Measurements from ENCODE around the gene PLXDC2.

Gene PLXDC2

GRCh38 chr10:19862811-19863515, 46.7 kb downstream of the PLXDC2 start:
- no peak for DNase-seq

- no peak for DNase-seq
Observed at GRCh38 chr10:19865676-19866075, 49.4 kb downstream of the PLXDC2 start.

GRCh38 chr10:19869370-19869769, 53.1 kb downstream of the PLXDC2 start:
- DNase-seq = no peak

GRCh38 chr10:19872504-19873271, 56.5 kb downstream of the PLXDC2 start:
- DNase-seq = no peak

GRCh38 chr10:19874190-19874589, 58.0 kb downstream of the PLXDC2 start:
- no peak for DNase-seq

- no peak for DNase-seq
Observed at GRCh38 chr10:19874791-19875190, 58.6 kb downstream of the PLXDC2 start.

GRCh38 chr10:19876570-19876969, 60.3 kb downstream of the PLXDC2 start:
- no peak for DNase-seq

- DNase-seq = no peak
Observed at GRCh38 chr10:19877466-19878255, 61.4 kb downstream of the PLXDC2 start.

GRCh38 chr10:19882621-19883020, 66.4 kb downstream of the PLXDC2 start:
- no peak for DNase-seq

- no peak for DNase-seq
Observed at GRCh38 chr10:19888061-19888660, 71.9 kb downstream of the PLXDC2 start.

- no peak for DNase-seq
Observed at GRCh38 chr10:19889256-19889655, 73.0 kb downstream of the PLXDC2 start.

GRCh38 chr10:19891429-19891828, 75.2 kb downstream of the PLXDC2 start:
- DNase-seq = no peak

GRCh38 chr10:19892270-19892669, 76.0 kb downstream of the PLXDC2 start:
- no peak for DNase-seq

- DNase-seq = no peak
Observed at GRCh38 chr10:19892677-19893076, 76.4 kb downstream of the PLXDC2 start.

GRCh38 chr10:19895500-19895899, 79.3 kb downstream of the PLXDC2 start:
- no peak for DNase-seq

- no peak for DNase-seq
Observed at GRCh38 chr10:19902456-19902855, 86.2 kb downstream of the PLXDC2 start.

GRCh38 chr10:19904202-19904661, 88.0 kb downstream of the PLXDC2 start:
- no peak for DNase-seq

GRCh38 chr10:19906108-19906791, 90.0 kb downstream of the PLXDC2 start:
- no peak for DNase-seq

GRCh38 chr10:19908991-19909696, 92.9 kb downstream of the PLXDC2 start:
- DNase-seq = no peak

GRCh38 chr10:19911886-19912285, 95.7 kb downstream of the PLXDC2 start:
- DNase-seq = no peak

GRCh38 chr10:19913987-19914386, 97.8 kb downstream of the PLXDC2 start:
- no peak for DNase-seq

GRCh38 chr10:19915125-19915524, 98.9 kb downstream of the PLXDC2 start:
- no peak for DNase-seq
